Vagina (tissue), 2 donors: Measurements from ENCODE around the gene CFAP68.

Experiments
- POLR2A ChIP-seq, 2 donors: fragments of 450-650 bp; IDR thresholded peaks; one replicate each; pipeline ENCODE4 v1.6.1; 2017; ENCODE audit warnings: antibody characterized with exemption in 2 of 2, mild to moderate bottlenecking in 2 of 2, moderate library complexity in 2 of 2
- POLR2AphosphoS5 ChIP-seq, 2 donors: sonication (generic); formaldehyde crosslinking; IDR thresholded peaks; one replicate each; pipeline ENCODE4 v1.9.0; 2017; ENCODE audit warnings: antibody characterized with exemption in 2 of 2, mild to moderate bottlenecking in 2 of 2, low read depth in 1 of 2; ENCODE audit not compliant: insufficient read depth in 1 of 2

- TF ChIP-seq POLR2A (IDR thresholded peaks at IDR 0.05) (no peak), POLR2AphosphoS5 (IDR thresholded peaks at IDR 0.05; ENCODE audit: insufficient read depth in 1 of 2, low read depth in 1 of 2) (no peak)
Observed at GRCh38 chr11:111878385-111878848, 924 bp upstream of the CFAP68 start.
